HepG2 (cell line): ENCODE data around the gene GRIK3. TPM values are rescaled to one million over a fixed set of nuclear protein-coding genes. Genes with fewer than 3 reads are reported as not detected.

ENCODE experiments used
- ATAC-seq: fragments of 200-7000 bp; cut with Tn5 transposase; 3 replicates; pipeline ENCODE4 v1.9.1; 2020; ENCODE audit warnings: mild to moderate bottlenecking, moderate library complexity
- BruUV-seq: library from RNA; stranded (reverse); fragments of 400-500 nt; replicated peaks from 2 replicates; lab custom pipeline; 2021; lab: Mats Ljungman, UMichigan
- CTCF ChIA-PET: fragments of 300-600 bp; formaldehyde crosslinking; extraction: SDS; loops from one replicate; lab custom pipeline; 2021; ENCODE audit warnings: low total read pairs, inconsistent platforms, low intra/inter-chr PET ratio; lab: Yijun Ruan, JAX
- POLR2A ChIA-PET: fragments of 350-600 bp; sonication (Branson Sonifier 250); formaldehyde crosslinking; loops from one replicate; lab custom pipeline; 2020; ENCODE audit warnings: antibody characterized with exemption, inconsistent platforms; lab: Yijun Ruan, JAX
- DNase-seq: peaks from one replicate; pipeline ENCODE4 v3.0.0-alpha.2; 2015; ENCODE audit warnings: low spot score
- FAIRE-seq: peaks from 3 replicates; lab custom pipeline; 2011; peaks lifted over from hg19 to GRCh38; lab: Jason Lieb, UNC
- H2AFZ ChIP-seq: one replicate; pipeline ENCODE4 v1.6.1; 2011; ENCODE audit warnings: low read length, inconsistent platforms
- H3K27ac ChIP-seq: fragments of 300-600 bp; 3 replicates; pipeline ENCODE4 v1.8.0; 2011; ENCODE audit warnings: mixed run types, mild to moderate bottlenecking, mixed read lengths, low read length, inconsistent platforms; ENCODE audit not compliant: insufficient read depth; ENCODE audit errors: extremely low read length
- H3K27me3 ChIP-seq, 2 experiments: fragments of 200-600 bp in 1 of 2; 2 replicates in 1 of 2; 3 replicates in 1 of 2; pipeline versions ENCODE4 v1.6.0 to v1.8.0; 2011; ENCODE audit warnings: low read length in 2 of 2, mild to moderate bottlenecking in 2 of 2, moderate library complexity in 2 of 2, inconsistent platforms in 1 of 2; ENCODE audit not compliant: insufficient read depth in 2 of 2, control insufficient read depth in 1 of 2
- H3K36me3 ChIP-seq, 2 experiments: fragments of 200-600 bp in 1 of 2; replicated peaks in 1 of 2; 2 replicates in 1 of 2; 3 replicates in 1 of 2; pipeline versions ENCODE4 v1.5.1 to v1.8.0; 2011; ENCODE audit warnings: low read length in 2 of 2, inconsistent platforms in 1 of 2; ENCODE audit not compliant: insufficient read depth in 2 of 2, control insufficient read depth in 1 of 2
- H3K4me1 ChIP-seq: 2 replicates; pipeline ENCODE4 v1.5.1; 2012; ENCODE audit warnings: low read length, inconsistent platforms; ENCODE audit not compliant: insufficient read depth
- H3K4me2 ChIP-seq: 2 replicates; pipeline ENCODE4 v1.6.0; 2011; ENCODE audit warnings: low read depth, low read length, inconsistent platforms
- H3K4me3 ChIP-seq, 3 experiments: fragments of 200-600 bp in 1 of 3; sonication (generic), shearing (Covaris generic) in 1 of 3; replicated peaks in 1 of 3; 2 replicates each; pipeline ENCODE4 v1.5.1; 2011 to 2016; ENCODE audit warnings: low read length in 3 of 3, inconsistent platforms in 2 of 3, low read depth in 2 of 3, mild to moderate bottlenecking in 2 of 3, control low read depth in 1 of 3, mixed read lengths in 1 of 3; ENCODE audit not compliant: insufficient read depth in 1 of 3
- H3K79me2 ChIP-seq: one replicate; pipeline ENCODE4 v1.6.1; 2011; ENCODE audit warnings: low read length, inconsistent platforms; ENCODE audit not compliant: insufficient read depth
- H3K9ac ChIP-seq: 2 replicates; pipeline ENCODE4 v1.6.0; 2011; ENCODE audit warnings: mild to moderate bottlenecking, low read depth, low read length, inconsistent platforms; ENCODE audit not compliant: insufficient read depth
- H3K9me3 ChIP-seq: 2 replicates; pipeline ENCODE4 v1.5.1; 2012; ENCODE audit warnings: mild to moderate bottlenecking, low read length
- H4K20me1 ChIP-seq: 2 replicates; pipeline ENCODE4 v1.6.0; 2011; ENCODE audit warnings: inconsistent platforms, mild to moderate bottlenecking, low read length, moderate library complexity; ENCODE audit not compliant: insufficient read depth
- ARNT2 ChIP-seq: sonication (generic); formaldehyde crosslinking; IDR thresholded peaks from 2 replicates; pipeline ENCODE4 v1.8.0; 2022; ENCODE audit warnings: mild to moderate bottlenecking, low read depth, missing genetic modification reagents, moderate library complexity
- BHLHE40 ChIP-seq: IDR thresholded peaks from 2 replicates; pipeline ENCODE4 v1.6.1; 2011; ENCODE audit warnings: low read length, improper control_type of control experiment
- HDAC2 ChIP-seq: sonication (generic); formaldehyde crosslinking; IDR thresholded peaks from 2 replicates; pipeline ENCODE4 v1.4.0; 2020; ENCODE audit warnings: missing genetic modification reagents
- IKZF1 ChIP-seq: fragments of 450-650 bp; IDR thresholded peaks from 2 replicates; pipeline ENCODE4 v1.7.1; 2016
- MAFG ChIP-seq: sonication (generic); formaldehyde crosslinking; IDR thresholded peaks from 2 replicates; pipeline ENCODE4 v1.5.1; 2020; ENCODE audit warnings: mild to moderate bottlenecking, missing genetic modification reagents
- MAFK ChIP-seq, 2 experiments: IDR thresholded peaks in 1 of 2; conservative IDR thresholded peaks in 1 of 2; 2 replicates each; pipeline ENCODE4 v1.6.1; 2011; ENCODE audit warnings: improper control_type of control experiment in 2 of 2, low read length in 2 of 2
- MTF1 ChIP-seq: sonication (generic); formaldehyde crosslinking; IDR thresholded peaks from 2 replicates; pipeline ENCODE4 v1.5.0; 2020; ENCODE audit warnings: missing genetic modification reagents
- SMAD9 ChIP-seq: sonication (generic); formaldehyde crosslinking; IDR thresholded peaks from 2 replicates; pipeline ENCODE4 v1.5.1; 2020; ENCODE audit warnings: mild to moderate bottlenecking, missing genetic modification reagents
- THYN1 ChIP-seq: sonication (generic); formaldehyde crosslinking; IDR thresholded peaks from 2 replicates; pipeline ENCODE4 v1.8.1; 2023; ENCODE audit warnings: low read depth, mild to moderate bottlenecking, moderate library complexity, missing genetic modification reagents, borderline replicate concordance
- ZFX ChIP-seq: sonication (generic); formaldehyde crosslinking; IDR thresholded peaks from 2 replicates; pipeline ENCODE4 v1.4.0; 2020; ENCODE audit warnings: mild to moderate bottlenecking, low read depth, missing genetic modification reagents, moderate library complexity
- ZKSCAN8 ChIP-seq: IDR thresholded peaks from 2 replicates; pipeline ENCODE4 v1.6.1; 2016; ENCODE audit warnings: borderline replicate concordance, missing genetic modification reagents, missing compliant biosample characterization
- ZNF235 ChIP-seq: sonication (generic); formaldehyde crosslinking; IDR thresholded peaks from 2 replicates; pipeline ENCODE4 v1.8.1; 2023; ENCODE audit warnings: mild to moderate bottlenecking, missing genetic modification reagents, borderline replicate concordance
- ZNF569 ChIP-seq: sonication (generic); formaldehyde crosslinking; IDR thresholded peaks from 2 replicates; pipeline ENCODE4 v1.5.0; 2020; ENCODE audit warnings: mild to moderate bottlenecking, missing genetic modification reagents, moderate library complexity, borderline replicate concordance
- WGBS: methylation state at CpG from one replicate; pipeline ENCODE4 v1.1.6; 2017; ENCODE audit warnings: low lambda C conversion rate; 5-methylcytosine and 5-hydroxymethylcytosine counted together
- in situ Hi-C: cut with HindIII; loops from 2 replicates; pipeline ENCODE4 v1.10.0; 2017; ENCODE audit warnings: low pct_unique_long_range_greater_than_20kb; ENCODE audit not compliant: extremely low pct_ligation_motif_present
- intact Hi-C: fragments of 100-400 bp; cut with micrococcal nuclease; formaldehyde crosslinking; loops from one replicate; pipeline ENCODE4 v1.10.0; 2022; ENCODE audit not compliant: unreplicated experiment
- polyA plus RNA-seq, 8 experiments: library from polyadenylated mRNA; depleted of rRNA in 3 of 8; stranded (reverse) in 7 of 8; unstranded in 1 of 8; fragments of >200 nt; fragmentation: Illumina TruSeq in 4 of 8; extraction: Trizol in 4 of 8; gene quantifications; 2 replicates each; pipeline versions ENCODE4 v1.2.1 to v1.2.3, GENCODE V29; 2011 to 2016; ENCODE audit warnings: low read depth in 4 of 8, missing spikeins in 1 of 8, mixed read lengths in 1 of 8; ENCODE audit not compliant: insufficient read depth in 1 of 8
- total RNA-seq, 5 experiments: library from RNA; depleted of rRNA; stranded (reverse); fragments of >200 nt; fragmentation: Illumina TruSeq; extraction: Trizol; gene quantifications; 2 replicates each; pipeline ENCODE4 v1.2.3, GENCODE V29; 2016; ENCODE audit warnings: low read depth in 1 of 5
- TF ChIP-seq, protein P1 (sequence below): sonication (generic); formaldehyde crosslinking; IDR thresholded peaks from 2 replicates; pipeline ENCODE4 v1.8.0; 2023; ENCODE audit warnings: mild to moderate bottlenecking, missing genetic modification reagents
- TF ChIP-seq, protein P2 (sequence below): sonication (generic); formaldehyde crosslinking; conservative IDR thresholded peaks from 2 replicates; pipeline ENCODE4 v1.8.1; 2023; ENCODE audit warnings: missing genetic modification reagents
- TF ChIP-seq, protein P3 (sequence below): sonication (generic); formaldehyde crosslinking; IDR thresholded peaks from 2 replicates; pipeline ENCODE4 v1.8.0; 2022; ENCODE audit warnings: mild to moderate bottlenecking, missing genetic modification reagents, borderline replicate concordance
- TF ChIP-seq, protein P4 (sequence below): fragments of 450-650 bp; IDR thresholded peaks from 2 replicates; pipeline ENCODE4 v1.6.1; 2016

GRIK3 gene
- total and polyA plus RNA-seq, 2 of the 13 experiments (the other 11 are each of a cell fraction or from before 2014, with no cell fraction given): not detected

DNA sequence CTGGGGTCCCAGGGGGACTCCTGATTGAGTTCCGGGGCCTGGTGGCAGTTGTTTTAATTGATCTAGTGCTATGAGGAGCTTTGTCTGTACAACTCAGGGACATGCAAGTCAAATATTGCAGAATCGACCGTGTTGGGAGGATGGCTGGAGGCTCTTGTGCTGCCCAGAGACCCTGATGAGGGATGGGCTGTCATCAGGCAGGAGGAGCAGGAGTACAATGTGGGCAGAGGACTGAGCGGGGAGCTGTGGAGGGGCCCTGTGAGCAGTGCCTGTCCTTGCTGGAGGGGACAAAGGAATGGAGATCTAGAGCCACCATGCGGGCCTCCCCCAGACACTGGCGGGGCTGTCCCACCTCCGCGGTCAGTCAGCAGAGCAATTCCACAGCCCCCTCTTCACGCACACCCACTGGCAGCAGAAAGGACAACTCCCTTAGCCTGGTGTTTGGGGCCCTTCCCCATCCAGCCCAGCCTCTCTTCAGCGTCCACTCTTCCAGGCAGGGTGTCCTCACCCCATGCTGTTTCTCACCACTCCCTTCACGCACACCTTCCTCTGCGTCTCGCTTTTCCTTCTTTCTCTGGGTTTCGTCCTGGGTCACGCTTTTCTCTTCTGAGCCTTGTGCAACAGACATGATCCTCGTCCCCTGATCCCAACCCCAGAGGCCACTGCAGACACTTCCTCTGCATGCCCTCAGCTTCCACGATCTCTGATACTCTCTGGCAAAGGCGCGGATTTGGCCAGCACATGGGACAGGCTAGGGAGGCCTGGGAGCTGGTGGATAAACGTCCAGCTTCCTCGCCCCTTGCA lies 122.6 kb downstream of the GRIK3 start (continued):
- TF ChIP-seq ZNF235 (CRISPR knock-in tag) (no peak), ARNT2 (CRISPR knock-in tag) (no peak)

DNA sequence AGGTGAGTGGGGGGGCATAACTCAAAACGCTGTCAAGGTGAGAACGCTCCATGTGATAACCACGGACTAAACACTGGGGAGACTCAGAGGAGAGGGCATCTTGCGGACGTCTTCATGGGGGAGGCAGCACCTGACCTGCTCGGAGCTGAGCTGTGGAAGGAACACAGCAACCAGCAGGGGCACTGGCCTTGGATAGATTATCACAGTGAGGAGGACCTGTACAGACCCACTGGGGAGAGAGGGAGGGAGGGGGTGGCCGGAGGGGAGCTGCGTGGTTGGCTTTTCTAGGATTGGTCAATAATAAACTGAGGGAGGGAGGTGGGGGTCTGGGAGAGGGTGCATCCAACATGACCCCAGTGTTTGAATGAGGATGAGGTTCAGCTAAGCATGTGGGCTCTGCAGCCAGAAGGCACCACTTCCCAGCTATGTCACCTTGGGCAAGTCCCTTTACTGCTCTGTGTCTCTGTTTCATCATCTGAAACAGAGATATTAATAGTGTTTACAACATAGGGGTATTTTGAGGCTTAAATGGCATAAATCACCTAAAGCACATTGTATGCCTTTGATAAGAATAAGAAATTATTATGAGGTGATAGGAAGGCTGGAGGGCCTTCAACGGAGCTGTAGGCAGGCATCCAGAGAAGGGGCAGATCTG lies 123.3 kb downstream of the GRIK3 start:
- Histone ChIP-seq H3K27me3 (peaks cover 2 to 13% of the 10 kb centered on the region in 2 experiments; a peak in 4 of 5 replicates), H3K27ac (no peak overlapping the region), H2AFZ (no peak overlapping the region), H3K79me2 (no peaks in the 10 kb centered on the region), H3K4me1 (no peaks in the 10 kb centered on the region), H4K20me1 (no peaks in the 10 kb centered on the region), H3K4me3 (no peak overlapping the region), H3K4me2 (no peak overlapping the region), H3K9ac (no peak overlapping the region), H3K36me3 (no peaks in the 10 kb centered on the region), H3K9me3 (no peaks in the 10 kb centered on the region)
- DNase-seq (no peak), FAIRE-seq (no peak), ATAC-seq (no peak)
- WGBS: 8% methylated on average over 9 of the region's 9 CpGs
- intact Hi-C loops: no loop called here
- no TSS peak for BruUV-seq
- CTCF ChIA-PET: no interaction called here
- in situ Hi-C loops: no loop called here
- POLR2A ChIA-PET: no interaction called here
- no peak for TF ChIP-seq SMAD9 (CRISPR knock-in tag)
- TF ChIP-seq, protein P1, sequence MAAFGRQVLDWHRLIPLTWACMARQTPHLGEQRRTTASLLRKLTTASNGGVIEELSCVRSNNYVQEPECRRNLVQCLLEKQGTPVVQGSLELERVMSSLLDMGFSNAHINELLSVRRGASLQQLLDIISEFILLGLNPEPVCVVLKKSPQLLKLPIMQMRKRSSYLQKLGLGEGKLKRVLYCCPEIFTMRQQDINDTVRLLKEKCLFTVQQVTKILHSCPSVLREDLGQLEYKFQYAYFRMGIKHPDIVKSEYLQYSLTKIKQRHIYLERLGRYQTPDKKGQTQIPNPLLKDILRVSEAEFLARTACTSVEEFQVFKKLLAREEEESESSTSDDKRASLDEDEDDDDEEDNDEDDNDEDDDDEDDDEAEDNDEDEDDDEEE (CRISPR knock-in tag): no peak
- TF ChIP-seq ZNF569 (CRISPR knock-in tag): no peak
- no peak for TF ChIP-seq ZFX (CRISPR knock-in tag)
- TF ChIP-seq ZKSCAN8 (CRISPR knock-in tag): no peak
- TF ChIP-seq BHLHE40: no peak
- TF ChIP-seq MAFK (conservative IDR thresholded peaks at IDR 0.05 in 1 of 2, IDR thresholded peaks at IDR 0.05 in 1 of 2; ENCODE audit: low read length in 2 of 2): no peak
- TF ChIP-seq THYN1 (CRISPR knock-in tag): no peak
- TF ChIP-seq, protein P2, sequence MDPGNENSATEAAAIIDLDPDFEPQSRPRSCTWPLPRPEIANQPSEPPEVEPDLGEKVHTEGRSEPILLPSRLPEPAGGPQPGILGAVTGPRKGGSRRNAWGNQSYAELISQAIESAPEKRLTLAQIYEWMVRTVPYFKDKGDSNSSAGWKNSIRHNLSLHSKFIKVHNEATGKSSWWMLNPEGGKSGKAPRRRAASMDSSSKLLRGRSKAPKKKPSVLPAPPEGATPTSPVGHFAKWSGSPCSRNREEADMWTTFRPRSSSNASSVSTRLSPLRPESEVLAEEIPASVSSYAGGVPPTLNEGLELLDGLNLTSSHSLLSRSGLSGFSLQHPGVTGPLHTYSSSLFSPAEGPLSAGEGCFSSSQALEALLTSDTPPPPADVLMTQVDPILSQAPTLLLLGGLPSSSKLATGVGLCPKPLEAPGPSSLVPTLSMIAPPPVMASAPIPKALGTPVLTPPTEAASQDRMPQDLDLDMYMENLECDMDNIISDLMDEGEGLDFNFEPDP (CRISPR knock-in tag): no peak
- TF ChIP-seq IKZF1: no peak
- no peak for TF ChIP-seq MTF1 (CRISPR knock-in tag)
- no peak for TF ChIP-seq HDAC2 (CRISPR knock-in tag)
- TF ChIP-seq, protein P3, sequence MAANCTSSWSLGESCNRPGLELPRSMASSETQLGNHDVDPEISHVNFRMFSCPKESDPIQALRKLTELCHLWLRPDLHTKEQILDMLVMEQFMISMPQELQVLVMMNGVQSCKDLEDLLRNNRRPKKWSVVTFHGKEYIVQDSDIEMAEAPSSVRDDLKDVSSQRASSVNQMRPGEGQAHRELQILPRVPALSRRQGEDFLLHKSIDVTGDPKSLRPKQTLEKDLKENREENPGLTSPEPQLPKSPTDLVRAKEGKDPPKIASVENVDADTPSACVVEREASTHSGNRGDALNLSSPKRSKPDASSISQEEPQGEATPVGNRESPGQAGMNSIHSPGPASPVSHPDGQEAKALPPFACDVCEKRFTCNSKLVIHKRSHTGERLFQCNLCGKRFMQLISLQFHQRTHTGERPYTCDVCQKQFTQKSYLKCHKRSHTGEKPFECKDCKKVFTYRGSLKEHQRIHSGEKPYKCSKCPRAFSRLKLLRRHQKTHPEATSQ (CRISPR knock-in tag): no peak
- TF ChIP-seq, protein P4, sequence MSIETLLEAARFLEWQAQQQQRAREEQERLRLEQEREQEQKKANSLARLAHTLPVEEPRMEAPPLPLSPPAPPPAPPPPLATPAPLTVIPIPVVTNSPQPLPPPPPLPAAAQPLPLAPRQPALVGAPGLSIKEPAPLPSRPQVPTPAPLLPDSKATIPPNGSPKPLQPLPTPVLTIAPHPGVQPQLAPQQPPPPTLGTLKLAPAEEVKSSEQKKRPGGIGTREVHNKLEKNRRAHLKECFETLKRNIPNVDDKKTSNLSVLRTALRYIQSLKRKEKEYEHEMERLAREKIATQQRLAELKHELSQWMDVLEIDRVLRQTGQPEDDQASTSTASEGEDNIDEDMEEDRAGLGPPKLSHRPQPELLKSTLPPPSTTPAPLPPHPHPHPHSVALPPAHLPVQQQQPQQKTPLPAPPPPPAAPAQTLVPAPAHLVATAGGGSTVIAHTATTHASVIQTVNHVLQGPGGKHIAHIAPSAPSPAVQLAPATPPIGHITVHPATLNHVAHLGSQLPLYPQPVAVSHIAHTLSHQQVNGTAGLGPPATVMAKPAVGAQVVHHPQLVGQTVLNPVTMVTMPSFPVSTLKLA: no peak
- no peak for TF ChIP-seq MAFG (CRISPR knock-in tag)
